Fibroblast of skin of left biceps (primary cell): ENCODE data around the gene CASTOR2.
"Not testable (repeated sequence)": the region's sequence is repeated elsewhere in the genome, so short reads cannot be mapped to it uniquely, and the experiment has no call there.

Experiments
- DNase-seq, 2 experiments: peaks; one replicate each; pipeline ENCODE4 v3.0.0-alpha.2; 2013; ENCODE audit warnings: low read depth in 2 of 2

The CASTOR2 gene

DNA sequence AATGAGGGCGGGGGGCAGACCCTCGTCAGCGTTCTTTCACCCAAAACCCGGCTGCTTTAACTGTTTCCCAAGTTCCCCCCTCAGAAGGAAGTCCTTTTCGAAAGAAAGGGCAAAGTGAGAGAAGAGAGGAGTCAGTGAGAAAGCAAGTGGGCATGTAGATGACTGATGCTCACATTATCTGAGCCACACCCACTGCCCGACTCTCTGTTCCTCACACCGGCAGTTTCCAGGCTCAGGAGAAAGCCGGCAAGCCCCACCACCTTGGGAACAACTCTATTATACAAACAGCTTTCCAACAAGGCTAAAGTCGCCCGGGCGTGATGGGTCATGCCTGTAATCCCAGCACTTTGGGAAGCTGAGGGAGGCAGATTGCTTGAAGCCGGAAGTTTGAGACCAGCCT lies 86.0 kb downstream of the CASTOR2 start:
- DNase-seq = no peak

DNA sequence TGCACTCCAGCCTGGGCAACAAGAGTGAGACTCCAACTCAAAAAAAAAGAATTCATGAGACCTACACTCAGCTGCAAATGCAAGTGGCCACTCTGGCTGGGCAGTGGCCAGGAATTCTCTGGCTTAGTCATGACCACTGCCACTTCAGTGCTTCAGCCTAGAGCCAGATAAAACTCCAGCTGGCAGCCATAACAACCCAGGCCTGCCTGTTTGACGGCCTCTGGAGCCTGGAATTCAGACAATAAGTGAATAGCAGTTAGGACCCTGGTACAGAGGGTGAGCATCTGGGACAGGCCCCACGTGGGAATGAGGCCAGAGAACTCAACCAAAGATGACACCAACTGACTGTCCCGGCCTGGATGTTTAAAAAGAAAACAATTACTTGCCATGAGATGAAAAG lies 90.2 kb downstream of the CASTOR2 start:
- DNase-seq = no peak

DNA sequence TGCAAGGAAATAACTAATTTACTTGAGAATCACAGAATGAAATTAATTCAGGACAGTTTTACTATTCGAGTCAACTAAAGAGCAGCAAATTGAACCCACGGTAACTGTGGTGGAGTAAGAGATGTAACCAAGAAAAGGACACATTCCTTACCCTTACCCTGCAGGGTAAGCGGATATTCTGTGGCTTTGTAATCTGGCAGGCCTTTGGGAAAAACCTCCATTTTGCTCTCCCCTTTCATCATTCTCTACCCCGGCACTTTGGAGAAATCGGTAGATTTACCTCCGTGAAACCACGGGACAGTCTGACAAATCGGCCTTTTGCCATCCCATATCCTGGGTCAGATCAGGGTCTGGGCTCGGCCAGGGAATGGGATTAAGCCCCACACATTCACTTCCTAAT lies 90.7 kb downstream of the CASTOR2 start:
- no peak for DNase-seq

DNA sequence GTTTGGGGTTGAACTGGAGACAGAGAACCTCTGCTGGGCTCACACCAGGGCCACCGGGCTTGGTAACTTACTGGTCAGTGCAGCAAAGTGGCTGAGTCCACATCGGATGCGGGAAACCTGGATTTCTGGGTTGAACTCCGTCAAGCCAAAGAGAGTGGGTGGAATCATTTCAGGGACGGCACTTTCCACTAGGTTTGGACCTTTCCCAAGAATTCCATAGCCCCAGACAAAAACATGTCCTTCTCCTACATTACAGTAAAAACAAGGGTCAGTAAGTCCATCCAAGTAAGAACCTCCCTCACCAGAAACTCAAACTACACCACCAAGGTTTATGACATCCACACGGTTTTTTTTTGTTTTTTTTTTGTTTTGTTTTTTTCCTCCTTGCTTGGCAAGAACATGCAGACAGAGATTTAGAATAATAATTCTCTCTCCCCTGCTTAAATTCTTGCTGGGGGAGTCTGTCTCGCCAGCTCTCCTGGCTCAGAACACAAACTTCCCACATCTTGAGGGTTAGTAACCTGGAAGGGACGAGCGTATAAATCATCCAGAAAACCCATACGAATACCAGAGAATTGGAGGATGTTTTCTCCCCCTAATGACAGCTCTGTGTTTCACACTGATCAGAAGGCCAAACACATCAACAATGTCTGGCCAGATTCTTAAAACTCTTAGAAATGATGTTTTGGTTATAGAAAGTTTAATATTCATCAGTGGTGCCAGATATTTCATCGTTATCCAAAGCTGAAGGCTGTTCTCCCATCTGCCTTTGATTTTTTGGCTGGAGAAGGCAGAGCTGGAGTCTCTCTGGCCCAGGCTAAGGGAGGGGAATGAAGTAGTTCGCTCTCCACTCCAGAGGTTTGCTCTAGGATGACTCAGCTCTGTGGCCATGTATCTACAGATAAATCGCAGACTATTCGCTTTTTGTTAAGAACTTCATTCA lies 91.6 kb downstream of the CASTOR2 start:
- peak in 1 of 2 experiments; percentile 37 for DNase-seq

DNA sequence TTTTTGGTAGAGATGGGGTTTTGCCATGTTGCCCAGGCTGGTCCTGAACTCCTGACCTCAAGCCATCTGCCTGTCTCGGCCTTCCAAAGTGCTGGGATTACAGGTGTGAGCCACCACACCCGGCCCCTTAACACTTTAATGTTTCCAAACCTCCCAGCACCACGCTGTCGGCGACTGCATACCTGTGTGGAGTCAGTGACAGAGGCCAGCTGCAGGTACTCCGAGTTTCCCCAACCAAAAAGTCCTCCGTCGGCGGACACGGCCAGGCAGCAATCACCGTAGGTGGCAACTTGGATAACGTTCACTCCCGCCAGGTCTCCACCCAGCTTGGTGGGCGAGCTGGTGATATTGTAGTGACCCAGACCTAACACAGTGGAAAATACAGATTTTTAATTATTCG lies 93.9 kb downstream of the CASTOR2 start:
- DNase-seq = no peak

DNA sequence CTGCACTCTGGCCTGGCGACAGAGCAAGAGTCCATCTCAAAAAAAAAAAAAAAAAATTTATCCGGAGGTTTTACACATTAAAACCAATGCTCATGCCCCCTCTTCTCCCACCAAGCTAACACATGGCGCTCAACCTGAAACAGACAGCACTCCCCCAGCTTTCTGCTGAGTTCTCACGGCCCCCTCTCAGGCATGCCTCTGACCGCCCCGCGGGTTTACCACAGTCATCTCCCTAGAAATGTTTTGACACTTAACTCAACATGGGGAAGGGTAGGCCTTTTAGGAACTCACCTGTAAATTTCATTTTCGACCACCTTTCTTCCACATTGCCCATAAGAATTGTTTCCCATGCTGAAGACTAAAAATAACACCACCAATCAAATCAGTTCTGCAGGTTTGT lies 99.8 kb downstream of the CASTOR2 start:
- DNase-seq = no peak

DNA sequence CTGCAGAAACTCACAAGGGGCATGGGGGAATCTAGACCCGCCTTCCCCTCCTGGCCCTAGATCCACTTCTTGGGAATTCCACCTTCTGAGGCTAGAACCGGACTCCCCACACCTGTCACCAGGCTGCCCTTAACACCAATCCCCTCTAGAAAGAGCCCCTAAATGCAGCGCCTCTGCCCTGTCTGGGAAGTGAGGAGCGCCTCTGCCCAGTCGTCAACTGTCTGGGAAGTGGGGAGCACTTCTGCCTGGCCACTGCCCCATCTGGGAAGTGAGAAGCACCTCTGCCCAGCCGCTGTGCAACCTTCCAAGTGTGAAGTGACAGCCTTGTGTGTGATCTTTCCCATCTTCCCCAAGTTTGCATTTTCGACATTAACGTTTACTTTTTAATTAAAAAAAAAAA lies 100.3 kb downstream of the CASTOR2 start:
- no peak for DNase-seq

DNA sequence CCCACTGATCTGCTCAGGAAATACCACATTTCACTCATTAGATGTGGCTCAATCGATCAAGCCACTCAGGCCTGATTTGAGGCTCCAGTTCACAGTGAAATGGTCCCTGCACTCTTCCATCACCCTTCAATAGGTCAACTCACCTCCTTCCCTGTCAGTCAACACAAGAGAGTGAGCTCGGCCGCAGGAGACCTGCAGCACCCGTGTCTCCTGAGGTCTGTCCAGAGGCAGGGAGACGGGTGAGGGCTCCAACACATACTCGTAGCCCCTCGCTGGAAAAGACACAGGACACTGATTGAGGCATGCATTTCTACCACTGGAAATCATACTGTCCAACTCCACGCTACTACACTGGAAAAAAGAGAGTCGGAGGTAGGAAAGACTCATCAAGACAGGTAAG lies 102.0 kb downstream of the CASTOR2 start:
- DNase-seq = no peak

DNA sequence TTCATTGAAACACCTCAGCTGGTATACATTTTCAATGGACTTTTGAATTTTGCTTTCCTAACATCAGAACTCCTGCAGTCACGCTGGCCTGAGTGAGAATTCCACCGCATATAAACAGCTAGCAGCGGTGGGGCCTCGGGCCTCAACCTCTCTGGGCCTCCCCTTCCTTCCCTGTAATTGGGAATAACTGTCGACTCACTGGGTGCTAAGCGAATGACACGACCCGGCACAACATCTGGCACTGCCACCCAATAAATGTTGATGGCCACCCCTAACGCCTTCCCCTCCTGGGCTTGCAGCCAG lies 108.4 kb downstream of the CASTOR2 start:
- DNase-seq = no peak

DNA sequence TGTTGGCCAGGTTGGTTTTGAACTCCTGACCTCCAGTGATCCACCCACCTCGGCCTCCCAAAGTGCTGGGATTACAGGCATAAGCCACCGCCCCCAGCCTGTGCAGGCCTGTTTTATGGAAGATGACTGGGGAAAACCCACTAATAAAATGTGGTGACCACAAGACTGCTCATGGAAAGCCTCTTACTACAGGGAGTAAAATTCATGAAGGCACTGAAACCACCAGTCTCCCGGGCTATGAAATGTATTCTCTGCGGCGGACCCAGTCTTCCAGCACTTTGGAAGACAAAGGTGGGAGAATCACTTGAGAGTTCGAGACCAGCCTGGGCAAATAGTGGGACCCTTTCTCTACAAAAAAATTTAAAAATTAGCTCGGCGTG lies 109.7 kb downstream of the CASTOR2 start:
- DNase-seq = not testable (repeated sequence)
